KOPT-K1 (cell line): ENCODE results near the gene HSPA6.
"Not testable (repeated sequence)": the region's sequence is repeated elsewhere in the genome, so short reads cannot be mapped to it uniquely, and the experiment has no call there.

Source experiments
- H3K27ac ChIP-seq: fragments of 200-600 bp; sonication (generic); 2 replicates; pipeline ENCODE4 v1.5.1; 2016; ENCODE audit warnings: antibody characterized with exemption, mild to moderate bottlenecking, low read depth, low read length; ENCODE audit not compliant: poor library complexity, severe bottlenecking
- H3K36me3 ChIP-seq: fragments of 200-600 bp; sonication (generic); 2 replicates; pipeline ENCODE4 v1.5.1; 2017; ENCODE audit warnings: antibody characterized with exemption, mild to moderate bottlenecking, low read length, moderate library complexity; ENCODE audit not compliant: insufficient read depth
- H3K9me3 ChIP-seq: fragments of 200-600 bp; sonication (generic); 2 replicates; pipeline ENCODE4 v1.5.1; 2017; ENCODE audit warnings: antibody characterized with exemption, low read length, mild to moderate bottlenecking; ENCODE audit not compliant: insufficient read depth, poor library complexity, severe bottlenecking

HSPA6 gene

GRCh38 chr1:161560960-161561715 lies 36.8 kb downstream of the HSPA6 start:
- not testable (repeated sequence) for H3K36me3 ChIP-seq, H3K9me3 ChIP-seq, H3K27ac ChIP-seq

GRCh38 chr1:161562441-161562840 lies 38.1 kb downstream of the HSPA6 start:
- not testable (repeated sequence) for H3K9me3 ChIP-seq, H3K27ac ChIP-seq, H3K36me3 ChIP-seq

- not testable (repeated sequence) for H3K27ac ChIP-seq, H3K36me3 ChIP-seq, H3K9me3 ChIP-seq
Measured at GRCh38 chr1:161563522-161563921, 39.2 kb downstream of the HSPA6 start.

GRCh38 chr1:161566602-161566960 lies 42.2 kb downstream of the HSPA6 start:
- H3K36me3 ChIP-seq, H3K27ac ChIP-seq, H3K9me3 ChIP-seq: not testable (repeated sequence)

GRCh38 chr1:161571703-161572102 lies 47.4 kb downstream of the HSPA6 start:
- not testable (repeated sequence) for H3K9me3 ChIP-seq, H3K27ac ChIP-seq, H3K36me3 ChIP-seq
